ENCODE results near the gene DAZAP1. TPM values are rescaled to one million over a fixed set of nuclear protein-coding genes. Genes with fewer than 3 reads are reported as not detected.

DAZAP1 gene
- total and polyA plus RNA-seq, 8 donors = 35.3 to 67.4 (median 55.1) TPM

- ATAC-seq (no peak), DNase-seq (peak in 2 of 6 donors; percentile 45 to 83), FAIRE-seq (no peak)
- whole genome bisulfite sequencing, 2 donors = 84 to 85% methylated on average over 26 of the region's 26 CpGs
- no peaks in the 10 kb centered on the region for H3K9me3 ChIP-seq
- no peak overlapping the region for H3K4me3 ChIP-seq
- no peak overlapping the region for H3K27ac ChIP-seq
- H3K36me3 ChIP-seq = no peaks in the 10 kb centered on the region
- intact Hi-C loops (cut with DNase I) = no loop called here
- no peaks in the 10 kb centered on the region for H3K27me3 ChIP-seq
- TF ChIP-seq CTCF (IDR thresholded peaks at IDR 0.05) = no peak
- H3K4me1 ChIP-seq = peaks cover 0 to 12% (median 11%) of the 10 kb centered on the region in 3 donors
These were observed 74.0 kb downstream of the DAZAP1 start for GRCh38 chr19:1481224-1481892.

- DNase-seq (no peak), ATAC-seq (no peak), FAIRE-seq (no peak)
- Histone ChIP-seq H3K27me3 (no peaks in the 10 kb centered on the region), H3K27ac (no peak overlapping the region), H3K4me3 (no peak overlapping the region), H3K36me3 (no peaks in the 10 kb centered on the region), H3K9me3 (no peaks in the 10 kb centered on the region), H3K4me1 (peaks cover 0 to 12% (median 11%) of the 10 kb centered on the region in 3 donors)
- TF ChIP-seq CTCF (IDR thresholded peaks at IDR 0.05) = no peak
- intact Hi-C loops (cut with DNase I) = no loop called here
- 89 to 90% methylated on average over 27 to 36 of the region's 36 CpGs for WGBS, 2 donors
These were observed 74.5 kb downstream of the DAZAP1 start for GRCh38 chr19:1481893-1482360.

DNA sequence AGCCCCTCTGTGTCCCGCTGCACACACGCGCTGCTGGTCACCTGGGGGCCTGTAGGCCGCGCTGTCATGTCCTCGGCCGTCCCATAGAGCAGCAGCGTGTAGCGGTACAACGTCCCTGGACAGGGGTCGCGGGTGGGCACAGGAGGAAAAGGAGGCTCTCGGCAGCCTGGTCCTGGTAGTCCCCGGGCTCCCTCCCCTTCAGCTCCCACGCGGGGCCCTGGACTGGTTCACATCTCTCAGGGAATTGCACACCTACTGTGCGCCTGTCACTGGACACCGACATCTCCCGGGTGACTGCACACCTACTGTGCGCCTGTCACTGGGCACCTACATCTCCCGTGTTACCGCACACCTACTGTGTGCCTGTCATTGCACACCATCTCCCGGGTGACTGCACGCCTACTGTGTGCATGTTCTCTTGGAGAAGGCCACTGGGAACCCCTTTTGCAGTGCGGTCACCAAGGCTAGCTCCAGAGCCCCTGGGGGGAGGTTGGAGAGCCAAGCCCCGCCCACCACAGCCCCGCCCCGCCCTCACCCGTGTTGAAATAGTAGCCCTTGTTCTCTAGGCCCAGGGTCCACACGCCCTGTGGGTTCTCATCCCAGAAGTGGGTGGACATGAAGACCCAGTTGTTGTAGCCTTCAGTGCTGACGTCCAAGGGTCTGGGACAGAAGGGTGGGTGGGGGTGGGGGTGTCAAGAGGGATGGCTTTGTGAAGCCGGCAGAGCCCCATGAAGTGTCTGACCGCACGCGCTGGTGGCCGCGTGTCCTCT lies 75.2 kb downstream of the DAZAP1 start:
- Histone ChIP-seq H3K4me3 (no peak overlapping the region), H3K9me3 (no peaks in the 10 kb centered on the region), H3K4me1 (peaks cover 0 to 12% (median 8%) of the 10 kb centered on the region in 3 donors), H3K27ac (no peak overlapping the region), H3K36me3 (no peaks in the 10 kb centered on the region), H3K27me3 (no peaks in the 10 kb centered on the region)
- DNase-seq = peak in 1 of 6 donors; percentile 70
- FAIRE-seq = no peak
- TF ChIP-seq CTCF (IDR thresholded peaks at IDR 0.05) = no peak
- 78 to 81% methylated on average over 34 to 37 of the region's 37 CpGs for WGBS, 2 donors
- intact Hi-C loops (cut with DNase I) = no loop called here
- ATAC-seq = no peak

- H3K36me3 ChIP-seq = no peaks in the 10 kb centered on the region
These were observed 76.0 kb downstream of the DAZAP1 start for GRCh38 chr19:1483131-1483978.

More at GRCh38 chr19:1483131-1483978, 76.0 kb downstream of the DAZAP1 start:
- ATAC-seq (no peak), DNase-seq (peak in 1 of 6 donors; percentile 70), FAIRE-seq (no peak)
- intact Hi-C loops (cut with DNase I) = no loop called here
- WGBS, 2 donors = 87 to 93% methylated on average over 63 to 77 of the region's 77 CpGs
- H3K4me3 ChIP-seq = no peak overlapping the region
- peaks cover 0 to 4% (median under 1%) of the 10 kb centered on the region in 3 donors for H3K4me1 ChIP-seq
- TF ChIP-seq CTCF (IDR thresholded peaks at IDR 0.05) = no peak
- H3K27ac ChIP-seq = no peak overlapping the region
- H3K9me3 ChIP-seq = no peaks in the 10 kb centered on the region
- no peaks in the 10 kb centered on the region for H3K27me3 ChIP-seq

Measured in pancreas (tissue), 10 donors.